HEK293 (cell line): ENCODE results near the gene ELF3.
A peak's percentile ranks its signal among the peaks of the same experiment; 100 is the strongest.

ENCODE experiments used
- CTCF ChIA-PET: fragments of 350-600 bp; formaldehyde crosslinking; extraction: SDS; loops from one replicate; lab custom pipeline; 2021; ENCODE audit warnings: antibody characterized with exemption; lab: Yijun Ruan, JAX
- POLR2A ChIA-PET: fragments of 300-600 bp; formaldehyde crosslinking; extraction: SDS; loops from one replicate; lab custom pipeline; 2020; ENCODE audit warnings: antibody characterized with exemption, inconsistent platforms; lab: Yijun Ruan, JAX
- H3K27ac ChIP-seq: fragments of 200-500 bp; sonication (Bioruptor generic); 2 replicates; pipeline ENCODE4 v1.5.1; 2014; ENCODE audit warnings: low read depth, low read length, control low read depth, inconsistent platforms; ENCODE audit errors: extremely low read depth
- H3K36me3 ChIP-seq, 2 experiments: fragments of 200-500 bp in 1 of 2; sonication (Bioruptor generic) in 1 of 2; 1 replicate in 1 of 2; 2 replicates in 1 of 2; pipeline ENCODE4 v1.5.1; 2014 to 2017; ENCODE audit warnings: inconsistent platforms in 2 of 2, low read length in 2 of 2; ENCODE audit not compliant: control insufficient read depth in 2 of 2, insufficient read depth in 1 of 2
- H3K4me1 ChIP-seq: fragments of 200-500 bp; sonication (Bioruptor generic); 2 replicates; pipeline ENCODE4 v1.5.1; 2014; ENCODE audit warnings: mild to moderate bottlenecking, low read length, inconsistent platforms; ENCODE audit not compliant: control insufficient read depth, insufficient read depth
- H3K4me3 ChIP-seq: 2 replicates; pipeline ENCODE4 v1.5.1; 2011; ENCODE audit warnings: low read depth, mild to moderate bottlenecking, control low read depth, low read length, moderate library complexity
- H3K9me3 ChIP-seq: fragments of 200-500 bp; sonication (Bioruptor generic); 2 replicates; pipeline ENCODE4 v1.5.1; 2014; ENCODE audit warnings: low read depth, low read length, inconsistent platforms; ENCODE audit not compliant: control insufficient read depth, insufficient read depth
- HOXA7 ChIP-seq: sonication (generic); formaldehyde crosslinking; IDR thresholded peaks from 2 replicates; pipeline ENCODE4 v1.8.1; 2022; ENCODE audit warnings: missing genetic modification reagents, borderline replicate concordance
- PRDM10 ChIP-seq: fragments of 450-650 bp; formaldehyde crosslinking; IDR thresholded peaks from 2 replicates; pipeline ENCODE4 v1.5.1; 2016; ENCODE audit warnings: missing biosample characterization, missing genetic modification characterization
- PRDM2 ChIP-seq: fragments of 450-650 bp; formaldehyde crosslinking; IDR thresholded peaks from 2 replicates; pipeline ENCODE4 v1.5.1; 2016; ENCODE audit warnings: missing biosample characterization, missing genetic modification characterization, borderline replicate concordance
- ZBTB11 ChIP-seq: fragments of 450-650 bp; formaldehyde crosslinking; conservative IDR thresholded peaks from 2 replicates; pipeline ENCODE4 v1.5.1; 2016; ENCODE audit warnings: low read depth, missing biosample characterization, missing genetic modification characterization
- ZIC2 ChIP-seq: fragments of 450-650 bp; formaldehyde crosslinking; IDR thresholded peaks from 2 replicates; pipeline ENCODE4 v1.5.1; 2016; ENCODE audit warnings: missing biosample characterization, missing genetic modification characterization
- ZNF18 ChIP-seq: fragments of 450-650 bp; formaldehyde crosslinking; IDR thresholded peaks from 2 replicates; pipeline ENCODE4 v1.5.1; 2016; ENCODE audit warnings: missing biosample characterization, missing genetic modification characterization
- ZNF239 ChIP-seq: fragments of 450-650 bp; formaldehyde crosslinking; IDR thresholded peaks from 2 replicates; pipeline ENCODE4 v1.5.1; 2016; ENCODE audit warnings: missing biosample characterization, missing genetic modification characterization
- ZNF362 ChIP-seq: fragments of 450-650 bp; formaldehyde crosslinking; IDR thresholded peaks from 2 replicates; pipeline ENCODE4 v1.5.1; 2016; ENCODE audit warnings: missing biosample characterization, missing genetic modification characterization
- ZNF521 ChIP-seq: fragments of 450-650 bp; formaldehyde crosslinking; IDR thresholded peaks from 2 replicates; pipeline ENCODE4 v1.5.1; 2017; ENCODE audit warnings: missing biosample characterization, mild to moderate bottlenecking, missing genetic modification characterization
- ZNF555 ChIP-seq: fragments of 450-650 bp; formaldehyde crosslinking; conservative IDR thresholded peaks from 2 replicates; pipeline ENCODE4 v1.5.1; 2017; ENCODE audit warnings: missing biosample characterization, mild to moderate bottlenecking, missing genetic modification characterization, inconsistent platforms
- ZNF701 ChIP-seq: fragments of 450-650 bp; formaldehyde crosslinking; IDR thresholded peaks from 2 replicates; pipeline ENCODE4 v1.5.1; 2016; ENCODE audit warnings: missing biosample characterization, missing genetic modification characterization
- ZNF837 ChIP-seq: fragments of 450-650 bp; formaldehyde crosslinking; IDR thresholded peaks from 2 replicates; pipeline ENCODE4 v1.5.1; 2016; ENCODE audit warnings: missing biosample characterization, missing genetic modification characterization
- ZSCAN5A ChIP-seq: fragments of 450-650 bp; formaldehyde crosslinking; IDR thresholded peaks from 2 replicates; pipeline ENCODE4 v1.5.1; 2016; ENCODE audit warnings: missing biosample characterization, missing genetic modification characterization

The ELF3 gene

GRCh38 chr1:202034149-202034682, 23.8 kb downstream of the ELF3 start:
- Histone ChIP-seq H3K27ac (peak overlapping the region; percentile 65), H3K4me1 (peaks cover 4% of the 10 kb centered on the region; the same call in 1 of the 2 replicates), H3K9me3 (no peaks in the 10 kb centered on the region), H3K36me3 (no peaks in the 10 kb centered on the region), H3K4me3 (no peak overlapping the region)
- TF ChIP-seq PRDM10 (tag by site-specific recombination): peak; percentile 98
- no peak for TF ChIP-seq ZNF239 (tag by site-specific recombination)
- POLR2A ChIA-PET: interaction anchor here (0.7 to 2.5 kb wide), 15 partner anchors 10 to 97 kb away, joined by 3 to 15 read pairs (median 4); partner anchors contain the start of genes ELF3 and TIMM17A
- CTCF ChIA-PET: interaction anchor here (0.5 to 1.8 kb wide), 7 partner anchors 10 to 567 kb away, joined by 3 to 6 read pairs (median 3); no protein-coding TSS in a partner anchor

GRCh38 chr1:202034683-202035462, 24.5 kb downstream of the ELF3 start:
- POLR2A ChIA-PET: interaction anchor here (0.6 to 2.5 kb wide), 17 partner anchors 11 to 152 kb away, joined by 3 to 15 read pairs (median 4); partner anchors contain the start of genes ELF3 and TIMM17A
- Histone ChIP-seq H3K4me3 (no peak overlapping the region), H3K9me3 (no peaks in the 10 kb centered on the region), H3K36me3 (no peaks in the 10 kb centered on the region), H3K27ac (peak overlapping the region; percentile 81), H3K4me1 (peaks cover 4% of the 10 kb centered on the region; the same call in 1 of the 2 replicates)
- CTCF ChIA-PET: interaction anchor here (0.6 to 1.8 kb wide), 5 partner anchors 10 to 568 kb away, joined by 3 to 6 read pairs (median 3); no protein-coding TSS in a partner anchor
- TF ChIP-seq ZIC2 (tag by site-specific recombination): peak; percentile 93
- no peak for TF ChIP-seq ZSCAN5A (tag by site-specific recombination)
- TF ChIP-seq ZNF837 (tag by site-specific recombination): no peak
- no peak for TF ChIP-seq ZNF701
- TF ChIP-seq HOXA7 (CRISPR knock-in tag): no peak
- no peak for TF ChIP-seq ZNF521 (tag by site-specific recombination)
- no peak for TF ChIP-seq ZBTB11 (tag by site-specific recombination)
- TF ChIP-seq ZNF555: no peak
- TF ChIP-seq ZNF18: peak; percentile 28; the same call in 1 of the 2 replicates
- no peak for TF ChIP-seq ZNF362 (tag by site-specific recombination)
- TF ChIP-seq PRDM2 (tag by site-specific recombination): no peak
